GM12878 (cell line): ENCODE results near the gene ZCCHC24.

ENCODE experiments used
- SP1 ChIP-seq: IDR thresholded peaks from one replicate; pipeline ENCODE4 v1.6.1; 2011; ENCODE audit warnings: low read depth, low read length
- TBL1XR1 ChIP-seq: IDR thresholded peaks from 2 replicates; pipeline ENCODE4 v1.6.1; 2012; ENCODE audit warnings: low read depth, low read length, improper control_type of control experiment
- USF2 ChIP-seq: IDR thresholded peaks from 2 replicates; pipeline ENCODE4 v1.6.1; 2011; ENCODE audit warnings: low read depth, low read length, improper control_type of control experiment, borderline replicate concordance
- TF ChIP-seq, protein P1 (sequence below): IDR thresholded peaks from 2 replicates; pipeline ENCODE4 v1.6.1; 2012; ENCODE audit warnings: low read depth, low read length, improper control_type of control experiment
- TF ChIP-seq, protein P2 (sequence below), 3 experiments: IDR thresholded peaks in 2 of 3; conservative IDR thresholded peaks in 1 of 3; 2 replicates each; pipeline ENCODE4 v1.5.1; 2011; ENCODE audit warnings: low read depth in 3 of 3, low read length in 3 of 3, mild to moderate bottlenecking in 3 of 3, control low read depth in 2 of 3, moderate library complexity in 2 of 3, inconsistent platforms in 1 of 3, mixed read lengths in 1 of 3; ENCODE audit not compliant: control insufficient read depth in 2 of 3, insufficient read depth in 1 of 3; ENCODE audit errors: extremely low read depth in 1 of 3

DNA sequence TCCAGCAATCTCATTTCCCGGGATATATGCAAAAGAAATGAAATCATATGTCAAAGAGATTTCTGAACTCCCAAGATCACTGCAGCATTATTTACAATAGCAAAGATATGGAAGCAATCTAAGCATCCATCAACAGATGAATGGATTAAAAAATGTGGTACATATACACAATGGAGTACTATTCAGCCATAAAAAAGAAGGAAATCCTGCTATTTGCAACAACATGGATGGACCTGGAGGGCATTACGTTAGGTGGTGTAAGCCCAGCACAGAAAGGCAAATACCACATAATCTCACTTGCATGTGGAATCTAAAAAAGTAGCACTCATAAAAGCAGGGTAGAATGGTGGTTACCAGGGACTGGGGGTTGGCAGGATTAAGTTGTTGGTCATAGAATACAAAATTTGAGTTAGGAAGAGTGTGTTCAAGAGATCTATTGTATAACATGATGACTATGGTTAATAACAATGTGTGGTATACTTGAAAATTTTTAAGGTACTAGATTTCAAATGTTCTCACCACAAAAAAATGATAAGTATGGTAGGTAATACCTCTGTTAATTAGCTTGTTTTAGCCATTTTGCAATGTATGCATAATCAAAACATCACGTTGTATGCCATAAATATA, 34.0 kb upstream of the ZCCHC24 start:
- TF ChIP-seq, protein P1, sequence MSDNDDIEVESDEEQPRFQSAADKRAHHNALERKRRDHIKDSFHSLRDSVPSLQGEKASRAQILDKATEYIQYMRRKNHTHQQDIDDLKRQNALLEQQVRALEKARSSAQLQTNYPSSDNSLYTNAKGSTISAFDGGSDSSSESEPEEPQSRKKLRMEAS = no peak
- TF ChIP-seq, protein P2, sequence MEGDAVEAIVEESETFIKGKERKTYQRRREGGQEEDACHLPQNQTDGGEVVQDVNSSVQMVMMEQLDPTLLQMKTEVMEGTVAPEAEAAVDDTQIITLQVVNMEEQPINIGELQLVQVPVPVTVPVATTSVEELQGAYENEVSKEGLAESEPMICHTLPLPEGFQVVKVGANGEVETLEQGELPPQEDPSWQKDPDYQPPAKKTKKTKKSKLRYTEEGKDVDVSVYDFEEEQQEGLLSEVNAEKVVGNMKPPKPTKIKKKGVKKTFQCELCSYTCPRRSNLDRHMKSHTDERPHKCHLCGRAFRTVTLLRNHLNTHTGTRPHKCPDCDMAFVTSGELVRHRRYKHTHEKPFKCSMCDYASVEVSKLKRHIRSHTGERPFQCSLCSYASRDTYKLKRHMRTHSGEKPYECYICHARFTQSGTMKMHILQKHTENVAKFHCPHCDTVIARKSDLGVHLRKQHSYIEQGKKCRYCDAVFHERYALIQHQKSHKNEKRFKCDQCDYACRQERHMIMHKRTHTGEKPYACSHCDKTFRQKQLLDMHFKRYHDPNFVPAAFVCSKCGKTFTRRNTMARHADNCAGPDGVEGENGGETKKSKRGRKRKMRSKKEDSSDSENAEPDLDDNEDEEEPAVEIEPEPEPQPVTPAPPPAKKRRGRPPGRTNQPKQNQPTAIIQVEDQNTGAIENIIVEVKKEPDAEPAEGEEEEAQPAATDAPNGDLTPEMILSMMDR (IDR thresholded peaks at IDR 0.05 in 2 of 3, conservative IDR thresholded peaks at IDR 0.05 in 1 of 3; ENCODE audit: control insufficient read depth in 2 of 3, extremely low read depth in 1 of 3, insufficient read depth in 1 of 3, low read depth in 3 of 3, low read length in 3 of 3) = no peak
- no peak for TF ChIP-seq TBL1XR1
- no peak for TF ChIP-seq USF2
- TF ChIP-seq SP1 = no peak
